ENCODE measurements around the gene LCOR.

DNA sequence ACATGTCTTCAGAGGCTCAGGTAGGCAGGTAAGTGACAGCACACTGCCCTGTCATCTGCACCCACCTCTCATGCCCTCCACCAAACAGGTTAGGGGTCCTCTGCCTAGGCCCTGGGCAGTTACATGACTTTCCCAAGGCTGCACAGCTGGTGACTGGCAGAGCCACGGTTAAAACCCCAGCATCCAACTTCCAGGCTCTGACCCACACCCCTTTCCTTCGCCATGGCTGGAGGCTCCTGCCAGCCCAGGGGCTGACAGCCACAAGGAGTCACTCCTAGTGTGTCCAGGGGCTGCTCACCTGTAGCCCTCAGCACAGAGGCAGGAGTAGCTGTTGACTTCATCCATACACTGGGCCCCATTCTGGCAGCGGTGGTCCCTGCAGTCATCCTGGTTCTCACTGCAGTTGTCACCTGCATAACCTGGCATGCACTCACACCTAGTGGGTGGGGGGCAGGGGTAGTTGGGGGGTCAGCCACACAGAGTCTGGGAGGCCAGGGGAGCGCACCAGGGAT lies 178.7 kb downstream of the LCOR start:
- TF ChIP-seq POLR2A (IDR thresholded peaks at IDR 0.05) (no peak), CTCF (IDR thresholded peaks at IDR 0.05) (no peak)
